ENCODE measurements around the gene TEX19. TPM values are rescaled to one million over a fixed set of nuclear protein-coding genes. Genes with fewer than 3 reads are reported as not detected.

The TEX19 gene
- total RNA-seq, 1 donor from 2014 or later = 0.09 TPM

GRCh38 chr17:82412535-82413520 lies 53.8 kb downstream of the TEX19 start:
- Mint-ChIP-seq H3K27ac (no peak overlapping the region), H3K4me1 (peaks cover 10% of the 10 kb centered on the region), H3K9me3 (no peaks in the 10 kb centered on the region), H3K36me3 (ENCODE audit: low read depth) (peaks cover 14% of the 10 kb centered on the region), H3K4me3 (no peak overlapping the region), H3K27me3 (no peaks in the 10 kb centered on the region)
- intact Hi-C loops (cut with micrococcal nuclease) = loop anchor here (10.0 kb wide), 1 partner anchor 178 kb away; no protein-coding TSS in a partner anchor
- DNase-seq = no peak

Other genes starting within 250 kb of the TEX19 start
- 56.0 and 58.4 TPM in 2 replicates for gene CCDC57, start 146.4 kb upstream of the TEX19 start, total RNA-seq
- gene SLC16A3, start 130.2 kb upstream of the TEX19 start, total RNA-seq = 162 and 171 TPM in 2 replicates
- 137 and 146 TPM in 2 replicates for gene CSNK1D, start 85.5 kb upstream of the TEX19 start, total RNA-seq
- 413 and 415 TPM in 2 replicates for gene CD7, start 41.6 kb upstream of the TEX19 start, total RNA-seq
- 4.3 and 4.6 TPM in 2 replicates for gene SECTM1, start 25.5 kb upstream of the TEX19 start, total RNA-seq
- gene UTS2R, start 12.5 kb downstream of the TEX19 start, total RNA-seq = 0.14 TPM in 1 of 2 replicates, not detected in the other
- gene HEXD, start 59.1 kb downstream of the TEX19 start, total RNA-seq = 33.1 and 36.0 TPM in 2 replicates
- gene OGFOD3, start 59.3 kb downstream of the TEX19 start, total RNA-seq = 26.7 and 33.0 TPM in 2 replicates
- 256 and 268 TPM in 2 replicates for gene CYBC1, start 91.5 kb downstream of the TEX19 start, total RNA-seq
- gene NARF, start 99.5 kb downstream of the TEX19 start, total RNA-seq = 99.7 and 101 TPM in 2 replicates
- gene FOXK2, start 160.5 kb downstream of the TEX19 start, total RNA-seq = 92.6 and 97.4 TPM in 2 replicates

All from activated CD4-positive, alpha-beta T cell treated with anti-CD3 and anti-CD28 coated beads, Interleukin-2, amount 10 ng/mL, durations not matched to agents 24 days and 14 days (primary cell).